Mesothelial cell of epicardium (in vitro differentiated cells): ENCODE data around the gene RASSF3. TPM values are rescaled to one million over a fixed set of nuclear protein-coding genes. Genes with fewer than 3 reads are reported as not detected.

Experiments
- DNase-seq, 2 experiments: peaks; one replicate each; pipeline ENCODE4 v3.0.0; 2021; ENCODE audit warnings: low spot score in 2 of 2; ENCODE audit not compliant: unreplicated experiment in 2 of 2
- H3K27ac Mint-ChIP-seq: 2 replicates; pipeline ENCODE4 v1.8.0; 2021; ENCODE audit warnings: mixed read lengths
- H3K27me3 Mint-ChIP-seq: 2 replicates; pipeline ENCODE4 v1.8.0; 2021; ENCODE audit warnings: low read depth, mixed read lengths
- H3K36me3 Mint-ChIP-seq: 2 replicates; pipeline ENCODE4 v1.8.0; 2021; ENCODE audit warnings: mixed read lengths
- H3K4me1 Mint-ChIP-seq: 2 replicates; pipeline ENCODE4 v1.8.0; 2021; ENCODE audit warnings: mixed read lengths
- H3K4me3 Mint-ChIP-seq: 2 replicates; pipeline ENCODE4 v1.8.0; 2021; ENCODE audit warnings: mild to moderate bottlenecking, moderate library complexity, mixed read lengths
- H3K9me3 Mint-ChIP-seq: 2 replicates; pipeline ENCODE4 v1.8.0; 2021; ENCODE audit warnings: mixed read lengths
- total RNA-seq: library from RNA; stranded (reverse); gene quantifications from 3 replicates; pipeline ENCODE4 v1.2.1, GENCODE V29; 2021
- TF ChIP-seq, protein P1 (sequence below): fragments of 200-600 bp; sonication (generic); IDR thresholded peaks from one replicate; pipeline ENCODE4 v1.5.0; 2021; ENCODE audit warnings: antibody characterized with exemption; ENCODE audit not compliant: unreplicated experiment

Gene RASSF3
- total RNA-seq, 1 donor from 2014 or later: 16.3 TPM

DNA sequence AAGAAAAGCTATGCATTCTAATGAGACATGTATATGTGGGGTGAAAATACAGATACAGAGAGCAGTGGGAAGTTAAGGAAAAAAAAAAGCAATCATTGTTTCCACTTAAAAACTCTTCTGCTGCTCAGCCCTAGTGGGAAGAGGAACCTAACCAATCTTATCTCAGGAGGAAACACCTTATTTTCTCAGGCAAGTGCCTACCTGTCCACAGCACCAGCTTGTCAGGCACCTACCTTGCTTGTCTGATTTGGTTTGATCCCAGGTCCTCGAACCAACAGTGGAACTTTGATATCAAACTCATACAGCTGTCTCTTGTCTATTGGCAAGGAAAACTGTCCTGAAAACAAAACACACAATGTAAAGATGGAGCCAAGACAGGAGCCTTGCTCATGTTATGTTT lies 126.5 kb downstream of the RASSF3 start:
- Mint-ChIP-seq H3K4me1 (no peaks in the 10 kb centered on the region), H3K27me3 (no peaks in the 10 kb centered on the region), H3K27ac (no peak overlapping the region), H3K9me3 (no peaks in the 10 kb centered on the region), H3K4me3 (no peak overlapping the region), H3K36me3 (peaks cover 65% of the 10 kb centered on the region)
- TF ChIP-seq, protein P1, sequence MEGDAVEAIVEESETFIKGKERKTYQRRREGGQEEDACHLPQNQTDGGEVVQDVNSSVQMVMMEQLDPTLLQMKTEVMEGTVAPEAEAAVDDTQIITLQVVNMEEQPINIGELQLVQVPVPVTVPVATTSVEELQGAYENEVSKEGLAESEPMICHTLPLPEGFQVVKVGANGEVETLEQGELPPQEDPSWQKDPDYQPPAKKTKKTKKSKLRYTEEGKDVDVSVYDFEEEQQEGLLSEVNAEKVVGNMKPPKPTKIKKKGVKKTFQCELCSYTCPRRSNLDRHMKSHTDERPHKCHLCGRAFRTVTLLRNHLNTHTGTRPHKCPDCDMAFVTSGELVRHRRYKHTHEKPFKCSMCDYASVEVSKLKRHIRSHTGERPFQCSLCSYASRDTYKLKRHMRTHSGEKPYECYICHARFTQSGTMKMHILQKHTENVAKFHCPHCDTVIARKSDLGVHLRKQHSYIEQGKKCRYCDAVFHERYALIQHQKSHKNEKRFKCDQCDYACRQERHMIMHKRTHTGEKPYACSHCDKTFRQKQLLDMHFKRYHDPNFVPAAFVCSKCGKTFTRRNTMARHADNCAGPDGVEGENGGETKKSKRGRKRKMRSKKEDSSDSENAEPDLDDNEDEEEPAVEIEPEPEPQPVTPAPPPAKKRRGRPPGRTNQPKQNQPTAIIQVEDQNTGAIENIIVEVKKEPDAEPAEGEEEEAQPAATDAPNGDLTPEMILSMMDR: no peak
- DNase-seq: no peak

DNA sequence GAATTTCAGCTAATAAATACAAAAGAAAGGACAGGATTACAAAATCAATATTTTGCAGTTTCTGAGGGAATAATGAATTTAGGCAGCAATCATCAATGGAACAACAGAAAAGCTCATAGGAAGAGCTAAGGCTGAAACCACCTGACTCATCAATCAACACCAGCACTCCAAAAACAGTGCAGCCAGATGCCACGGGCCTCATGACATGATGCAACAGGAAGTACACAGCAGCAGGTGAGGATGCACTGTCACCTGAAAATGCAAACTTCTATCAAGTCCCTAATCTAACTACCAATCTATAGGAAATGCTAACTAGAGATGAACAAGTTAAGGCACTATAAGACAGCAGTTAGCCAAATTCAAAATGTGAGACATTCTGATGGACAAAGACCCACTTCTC lies 127.2 kb downstream of the RASSF3 start:
- peaks cover 68% of the 10 kb centered on the region for H3K36me3 Mint-ChIP-seq
- H3K4me1 Mint-ChIP-seq: no peaks in the 10 kb centered on the region
- DNase-seq: no peak
- no peak overlapping the region for H3K27ac Mint-ChIP-seq
- TF ChIP-seq, protein P1: no peak
- H3K9me3 Mint-ChIP-seq: no peaks in the 10 kb centered on the region
- H3K4me3 Mint-ChIP-seq: no peak overlapping the region
- no peaks in the 10 kb centered on the region for H3K27me3 Mint-ChIP-seq

DNA sequence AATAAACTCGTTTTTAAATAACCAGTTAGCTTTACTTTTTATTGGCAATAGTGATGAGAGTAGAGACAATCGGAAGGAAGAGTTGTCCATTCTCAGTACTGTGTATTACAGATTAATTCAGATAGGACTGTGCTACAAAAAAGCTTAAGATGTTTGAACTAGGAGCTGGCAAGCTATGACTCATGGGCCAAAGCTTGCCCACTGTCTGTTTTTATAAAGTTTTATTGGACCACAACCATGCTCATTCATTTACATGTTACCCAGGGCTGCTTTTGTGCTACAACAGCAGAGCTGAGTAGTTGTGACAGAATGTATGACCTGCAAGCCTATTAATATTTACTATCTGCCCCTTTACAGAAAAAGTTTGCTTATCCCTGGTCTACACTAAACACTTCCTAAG lies 129.5 kb downstream of the RASSF3 start:
- Mint-ChIP-seq H3K36me3 (peaks cover 66% of the 10 kb centered on the region), H3K27me3 (no peaks in the 10 kb centered on the region), H3K4me3 (no peak overlapping the region), H3K9me3 (no peaks in the 10 kb centered on the region), H3K27ac (no peak overlapping the region), H3K4me1 (peaks cover 5% of the 10 kb centered on the region)
- TF ChIP-seq, protein P1: no peak
- no peak for DNase-seq

DNA sequence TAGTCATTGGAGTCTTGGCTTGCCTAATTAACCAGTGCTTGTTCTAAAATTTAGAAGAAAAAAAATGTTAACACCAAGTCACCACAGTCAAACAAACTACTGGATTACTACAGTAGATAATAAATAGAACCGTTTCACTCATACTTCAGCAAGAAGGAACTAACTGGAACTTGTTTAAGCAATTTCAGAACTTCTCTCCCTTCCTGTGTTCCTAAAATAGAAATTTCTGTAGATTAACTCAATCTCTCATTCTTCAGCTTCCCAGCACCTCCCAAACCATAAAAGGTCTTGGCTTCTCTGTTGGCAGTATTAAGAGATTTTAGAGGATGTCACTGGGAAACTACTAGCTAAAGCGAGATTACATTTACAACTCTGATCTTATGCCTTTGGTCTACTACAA lies 130.4 kb downstream of the RASSF3 start:
- TF ChIP-seq, protein P1: no peak
- H3K4me1 Mint-ChIP-seq: peaks cover 7% of the 10 kb centered on the region
- peaks cover 66% of the 10 kb centered on the region for H3K36me3 Mint-ChIP-seq
- no peak overlapping the region for H3K4me3 Mint-ChIP-seq
- DNase-seq: no peak
- no peaks in the 10 kb centered on the region for H3K27me3 Mint-ChIP-seq
- no peaks in the 10 kb centered on the region for H3K9me3 Mint-ChIP-seq
- no peak overlapping the region for H3K27ac Mint-ChIP-seq

DNA sequence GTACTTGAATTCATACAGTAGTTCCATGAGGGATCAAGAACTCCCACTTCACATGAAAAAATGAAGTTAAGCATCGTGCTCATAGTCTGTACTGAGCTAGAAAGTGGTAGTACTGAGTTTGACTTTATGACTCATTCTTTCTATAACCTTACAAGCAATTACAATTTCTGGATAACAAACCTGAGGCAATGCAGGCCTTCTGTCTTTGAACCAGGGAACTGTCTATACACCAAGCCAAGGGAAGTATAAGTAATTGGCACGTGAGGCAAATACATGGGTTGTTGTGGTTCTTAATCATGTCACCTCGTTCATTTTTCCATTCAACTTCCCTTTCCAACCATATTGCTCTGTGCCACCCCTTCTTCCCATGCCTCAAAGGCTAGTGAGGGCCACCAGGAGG lies 132.1 kb downstream of the RASSF3 start:
- peaks cover 7% of the 10 kb centered on the region for H3K4me1 Mint-ChIP-seq
- no peak overlapping the region for H3K27ac Mint-ChIP-seq
- H3K36me3 Mint-ChIP-seq: peaks cover 60% of the 10 kb centered on the region
- no peaks in the 10 kb centered on the region for H3K27me3 Mint-ChIP-seq
- H3K4me3 Mint-ChIP-seq: no peak overlapping the region
- no peak for DNase-seq
- TF ChIP-seq, protein P1: no peak
- no peaks in the 10 kb centered on the region for H3K9me3 Mint-ChIP-seq

DNA sequence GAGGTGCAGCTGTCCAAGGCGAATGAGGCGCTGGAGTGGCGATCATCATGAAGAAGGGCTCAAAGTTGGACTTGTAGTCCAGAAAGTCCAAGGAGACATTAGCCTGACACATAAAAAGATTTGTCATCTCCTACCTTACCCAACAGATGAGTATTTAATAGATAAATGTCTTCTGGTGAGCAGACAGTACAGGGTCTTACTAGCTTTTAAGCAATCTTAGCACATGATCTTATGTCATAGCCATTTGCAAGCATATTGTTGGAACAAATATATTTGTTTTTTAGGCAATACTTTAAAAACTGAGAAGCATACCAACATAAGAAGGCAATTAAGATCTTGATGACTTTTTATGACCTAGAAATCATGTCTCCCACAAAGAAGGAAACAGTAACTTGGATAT lies 132.9 kb downstream of the RASSF3 start:
- H3K27ac Mint-ChIP-seq: no peak overlapping the region
- peaks cover 7% of the 10 kb centered on the region for H3K4me1 Mint-ChIP-seq
- peaks cover 61% of the 10 kb centered on the region for H3K36me3 Mint-ChIP-seq
- no peaks in the 10 kb centered on the region for H3K27me3 Mint-ChIP-seq
- H3K9me3 Mint-ChIP-seq: no peaks in the 10 kb centered on the region
- DNase-seq: no peak
- TF ChIP-seq, protein P1: no peak
- H3K4me3 Mint-ChIP-seq: no peak overlapping the region
